HG02678 (cell line): ENCODE results near the gene MTMR12.

ENCODE experiments used
- ATAC-seq: cut with Tn5 transposase; IDR thresholded peaks from one replicate; pipeline ENCODE4 v1.9.1; 2021; ENCODE audit warnings: mild to moderate bottlenecking, moderate library complexity; ENCODE audit not compliant: unreplicated experiment

MTMR12 gene

DNA sequence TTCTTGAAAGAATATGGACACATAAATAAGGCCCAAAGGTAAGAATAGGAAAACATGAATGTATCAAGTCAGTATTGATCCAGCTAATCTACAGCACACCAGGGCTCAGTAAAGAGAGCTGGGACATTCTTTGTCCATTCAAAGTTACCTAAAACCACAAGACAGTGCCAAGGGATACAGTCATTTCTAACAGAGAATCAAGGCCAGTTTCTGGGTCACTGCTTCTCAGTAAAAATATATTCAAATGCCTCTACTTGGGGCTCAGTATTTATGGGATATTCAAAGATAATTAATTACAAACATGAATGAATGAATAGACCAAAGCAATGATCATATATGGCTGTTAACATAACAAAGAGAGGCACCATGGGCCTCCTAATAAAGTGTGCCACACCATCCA lies 34.9 kb downstream of the MTMR12 start:
- ATAC-seq: no peak

DNA sequence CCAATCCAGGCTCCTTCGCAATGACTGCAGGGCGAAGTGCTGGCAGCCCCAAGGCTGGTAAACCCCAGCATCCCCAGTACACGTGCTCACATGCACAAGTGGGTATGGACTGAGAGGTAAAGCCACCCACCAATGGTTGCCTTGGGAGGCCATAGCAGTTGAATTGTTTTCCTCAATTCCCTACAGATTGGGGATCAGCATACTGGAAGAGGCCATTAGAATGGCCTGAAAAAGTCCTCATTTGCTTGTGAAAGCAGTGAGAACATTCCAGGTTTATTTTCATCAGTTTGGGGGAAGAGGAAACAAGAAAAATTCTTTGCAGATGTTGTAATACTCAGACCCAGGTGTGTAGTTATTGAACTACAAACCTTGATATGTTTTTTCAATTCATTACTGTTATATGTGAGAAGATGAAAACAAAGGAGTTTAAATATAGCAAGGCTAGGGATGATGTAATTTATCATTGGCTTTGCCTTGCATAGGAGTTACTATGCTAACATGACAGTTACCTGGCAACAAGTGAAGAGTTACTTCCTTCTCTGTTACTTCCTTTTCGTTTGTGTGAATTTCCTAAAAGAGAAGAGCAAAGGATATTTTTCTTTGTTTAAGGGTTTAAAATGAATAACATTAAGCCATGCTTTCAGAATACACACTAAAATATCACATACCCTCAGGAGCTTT lies 36.4 kb downstream of the MTMR12 start:
- peak; percentile 25 for ATAC-seq

DNA sequence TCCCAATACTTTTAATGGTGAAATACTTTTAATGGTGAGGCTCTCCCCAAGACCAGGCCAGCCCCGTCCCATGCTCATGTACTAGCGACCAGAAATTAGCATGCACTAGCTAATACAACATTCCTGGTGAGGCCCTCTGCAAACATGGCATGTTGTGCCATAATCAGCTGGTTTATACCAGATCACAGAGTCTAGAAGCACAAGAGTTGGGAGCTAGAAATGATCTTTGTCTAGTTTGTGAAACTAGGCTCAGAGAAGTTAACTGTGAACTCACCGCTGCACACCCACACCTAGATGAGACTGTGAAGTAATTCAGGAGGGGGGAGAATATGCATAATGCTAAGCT lies 37.4 kb downstream of the MTMR12 start:
- no peak for ATAC-seq

GRCh38 chr5:32274548-32275395 lies 38.0 kb downstream of the MTMR12 start:
- no peak for ATAC-seq

DNA sequence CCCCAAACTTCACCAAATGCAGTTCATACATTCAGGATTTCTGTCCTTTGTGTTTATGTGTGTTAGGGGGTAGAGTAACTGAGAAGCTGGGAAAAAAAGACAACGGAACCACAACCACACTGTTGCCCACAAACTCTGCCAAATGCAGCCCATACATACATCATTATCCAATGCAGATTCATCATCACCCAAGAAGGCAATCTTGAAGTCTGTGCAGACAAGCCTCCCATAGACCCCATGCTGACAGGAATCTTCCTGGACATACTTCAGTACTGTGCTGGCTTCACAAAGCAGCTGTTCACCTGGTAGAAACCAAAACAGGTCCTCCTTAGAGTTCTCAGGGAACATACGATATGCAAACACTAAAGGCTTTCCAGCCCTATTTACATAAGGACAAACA lies 38.9 kb downstream of the MTMR12 start:
- ATAC-seq: no peak

DNA sequence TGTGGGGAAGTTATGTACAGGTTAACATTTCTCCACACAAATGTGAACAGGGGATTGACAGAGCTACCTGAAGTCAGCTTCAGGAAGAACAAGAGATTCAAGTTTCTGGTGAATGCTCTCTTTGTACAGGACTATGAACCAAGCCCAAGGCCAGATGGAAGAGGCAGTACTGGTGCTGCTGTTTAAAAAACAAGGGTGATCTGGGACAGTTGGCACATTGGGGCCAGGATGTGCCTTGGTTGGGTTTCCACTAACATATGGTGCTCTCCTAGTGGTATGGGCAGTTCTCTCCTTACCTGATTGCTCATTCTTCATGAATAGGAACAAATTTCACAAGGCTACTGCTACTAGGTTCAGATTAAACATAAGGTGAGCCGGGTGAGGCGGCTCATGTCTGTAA lies 40.0 kb downstream of the MTMR12 start:
- ATAC-seq: no peak

GRCh38 chr5:32270946-32271345 lies 41.8 kb downstream of the MTMR12 start:
- ATAC-seq: no peak

DNA sequence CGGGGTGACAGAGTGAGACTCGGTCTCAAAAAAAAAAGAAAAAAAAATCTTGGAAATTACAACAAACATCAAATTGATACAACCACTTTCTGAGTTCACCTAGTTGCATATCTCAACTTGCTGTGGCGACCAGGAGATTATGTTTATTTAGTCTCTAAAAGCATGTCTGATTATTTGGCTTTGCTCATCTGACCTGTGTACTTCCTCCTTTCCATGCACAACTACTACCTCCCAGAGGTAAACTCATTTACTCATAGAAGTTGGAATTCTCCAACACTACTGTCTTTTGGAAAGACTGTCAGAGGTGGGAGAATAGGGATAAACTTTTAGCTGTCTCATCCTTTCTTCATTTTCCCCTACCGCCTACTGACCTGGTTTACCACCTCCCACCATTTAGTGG lies 42.6 kb downstream of the MTMR12 start:
- ATAC-seq: no peak

DNA sequence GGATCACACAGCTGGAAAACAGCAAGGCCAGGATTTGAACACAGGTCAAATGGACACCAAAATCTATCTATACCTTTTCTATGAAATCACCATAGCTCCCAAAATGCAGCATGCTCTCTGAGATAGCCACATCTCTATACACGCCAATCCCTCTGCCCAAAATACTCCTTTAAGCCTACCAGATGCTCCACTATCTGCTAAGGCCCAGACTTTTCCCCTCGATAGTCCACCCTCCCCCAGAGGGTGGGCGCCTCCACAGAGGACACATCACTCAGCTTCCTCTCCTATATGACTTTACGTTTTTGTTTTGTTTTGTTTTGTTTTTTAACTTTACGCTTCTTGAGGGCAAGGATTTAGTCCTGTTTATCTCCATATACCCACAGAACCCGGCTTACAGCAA lies 46.8 kb downstream of the MTMR12 start:
- no peak for ATAC-seq

- ATAC-seq: no peak
These were observed 47.7 kb downstream of the MTMR12 start for GRCh38 chr5:32264957-32265572.

DNA sequence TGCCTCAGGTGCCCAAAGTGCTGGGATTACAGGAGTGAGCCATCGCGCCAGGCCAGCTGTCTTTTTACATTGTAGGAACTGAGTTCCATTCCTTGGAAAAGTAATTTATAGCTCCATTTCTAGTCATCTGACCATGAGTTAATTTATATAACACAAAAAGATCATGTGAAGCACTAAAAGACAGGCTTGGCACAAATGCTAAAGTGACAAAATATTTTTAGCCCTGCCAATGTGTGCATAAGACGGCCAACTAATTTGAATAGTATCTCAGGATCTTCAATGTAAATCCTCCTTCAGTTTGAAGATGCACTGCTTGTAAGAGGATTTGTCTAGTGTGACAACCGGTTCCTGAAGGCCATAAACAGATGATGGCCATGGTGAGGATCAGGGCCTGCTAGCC lies 49.1 kb downstream of the MTMR12 start:
- ATAC-seq: no peak

DNA sequence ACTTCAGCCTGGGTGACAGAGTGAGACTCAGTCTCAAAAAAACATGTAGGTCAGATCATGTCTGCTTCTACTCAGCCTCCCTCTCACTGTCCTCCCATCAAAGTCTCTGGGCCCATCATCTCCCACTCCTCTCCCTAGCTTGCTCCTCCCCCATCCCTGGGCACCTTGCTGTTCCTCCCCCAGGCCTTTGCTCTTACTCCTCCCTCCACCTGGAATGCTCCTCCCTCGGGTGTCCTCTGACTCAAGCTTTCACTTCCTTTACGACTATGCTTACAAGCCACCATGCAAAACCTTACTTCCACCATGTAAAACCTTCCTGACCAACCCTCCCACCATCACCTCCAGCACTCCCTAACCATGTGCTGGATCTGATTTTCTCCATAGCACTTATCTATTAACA lies 51.5 kb downstream of the MTMR12 start:
- peak; percentile 77 for ATAC-seq

- ATAC-seq: no peak
These were observed 53.7 kb downstream of the MTMR12 start for GRCh38 chr5:32259033-32259432.

DNA sequence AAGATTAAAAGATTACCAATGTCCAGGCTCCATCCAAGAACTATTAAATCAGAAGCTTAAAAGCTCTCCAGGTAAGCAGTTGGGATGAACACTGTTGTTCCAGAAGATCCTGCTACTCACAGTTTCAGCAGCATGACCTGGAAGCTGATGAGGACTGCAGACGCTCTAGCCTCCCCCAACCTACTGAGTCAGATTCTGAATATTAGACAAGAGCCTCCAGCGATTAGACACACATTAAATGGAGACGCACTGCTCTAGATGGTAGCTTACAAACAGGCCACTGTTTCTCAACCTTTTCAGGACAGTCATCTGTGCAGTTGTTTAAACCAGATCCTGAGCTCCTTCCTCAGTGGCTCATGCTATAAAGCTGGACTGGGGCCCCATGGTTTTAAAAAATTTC lies 54.3 kb downstream of the MTMR12 start:
- no peak for ATAC-seq

- no peak for ATAC-seq
These were observed 57.2 kb downstream of the MTMR12 start for GRCh38 chr5:32255540-32255900.

GRCh38 chr5:32254881-32255539 lies 57.7 kb downstream of the MTMR12 start:
- ATAC-seq: no peak

DNA sequence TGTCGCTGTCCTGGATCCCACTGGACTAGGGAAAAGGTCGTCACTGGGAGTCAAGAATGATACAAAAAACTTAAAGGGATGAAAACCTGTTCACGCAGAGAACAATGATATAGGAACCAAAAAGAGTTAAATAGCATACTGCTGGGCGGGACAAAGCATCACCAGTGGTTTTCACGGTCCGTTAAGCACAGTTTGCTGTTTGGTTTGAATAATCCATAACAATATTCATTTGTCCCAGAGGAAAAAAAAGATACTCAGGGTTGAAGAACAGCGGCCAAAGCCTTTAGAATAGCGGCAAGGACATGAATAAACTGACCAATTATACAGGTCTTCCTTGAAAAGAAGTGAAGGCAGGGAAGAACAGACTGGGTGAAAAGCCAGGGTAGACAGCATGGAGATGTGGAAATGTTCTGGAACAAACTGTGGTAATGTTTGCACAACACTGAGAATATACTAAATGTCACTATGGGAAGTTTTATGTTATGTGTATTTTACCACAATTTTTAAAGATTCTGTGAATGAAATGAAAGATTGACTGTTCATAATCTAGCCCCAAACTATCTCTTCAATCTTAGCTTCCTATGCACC lies 60.8 kb downstream of the MTMR12 start:
- no peak for ATAC-seq

DNA sequence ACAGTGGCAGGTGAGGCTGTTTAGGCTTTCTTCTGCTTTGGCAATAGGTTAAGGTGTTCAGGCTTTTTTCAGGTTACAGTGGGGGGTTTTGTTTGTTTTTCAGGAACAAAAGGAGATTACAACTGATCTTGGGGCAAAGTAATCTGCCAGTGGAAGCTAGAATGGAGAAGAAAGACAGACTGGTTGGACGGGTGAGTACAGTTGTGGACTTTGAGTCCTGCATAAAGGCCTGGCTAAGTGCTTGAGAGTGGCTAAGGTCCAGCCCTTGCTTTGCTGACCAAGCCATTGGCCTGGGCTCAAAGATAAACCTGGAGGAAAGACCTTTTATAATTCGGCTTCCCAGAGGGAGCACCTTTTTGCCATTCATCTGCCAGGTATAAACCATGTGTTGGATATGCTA lies 63.1 kb downstream of the MTMR12 start:
- no peak for ATAC-seq

DNA sequence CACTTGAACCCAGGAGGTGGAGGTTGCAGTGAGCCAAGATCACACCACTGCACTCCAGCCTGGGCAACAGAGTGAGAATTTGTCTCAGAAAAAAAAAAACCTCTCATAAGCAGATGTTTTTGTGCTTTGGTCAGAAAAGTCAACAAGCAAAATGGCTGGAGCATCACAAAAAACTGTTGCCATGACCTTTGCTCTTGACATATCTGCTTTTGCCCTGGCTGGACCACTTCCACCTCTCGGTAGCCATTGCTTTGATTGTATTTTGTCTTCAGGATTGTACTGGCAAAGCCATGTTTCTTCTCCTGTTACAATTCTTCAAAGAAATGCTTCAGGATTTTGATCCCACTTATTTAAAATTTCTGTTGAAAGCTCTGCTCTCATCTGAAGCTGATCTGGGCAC lies 67.0 kb downstream of the MTMR12 start:
- ATAC-seq: no peak

DNA sequence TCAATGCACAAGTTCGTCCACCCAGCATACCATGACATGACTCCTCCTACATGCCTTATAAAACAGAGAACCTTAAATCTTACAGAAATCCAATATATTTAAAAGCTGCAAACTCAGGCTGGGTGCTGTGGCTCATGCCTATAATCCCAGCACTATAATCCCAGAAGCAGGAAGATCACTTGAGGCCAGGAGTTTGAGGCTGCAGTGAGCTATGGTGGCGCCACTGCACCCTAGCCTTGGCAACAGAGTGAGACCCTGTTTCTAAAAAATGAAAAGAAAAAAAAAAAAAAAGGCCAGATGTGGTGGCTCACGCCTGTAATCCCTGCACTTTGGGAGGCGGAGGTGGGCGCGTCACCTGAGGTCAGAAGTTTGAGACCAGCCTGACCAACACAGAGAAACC lies 68.7 kb downstream of the MTMR12 start:
- ATAC-seq: no peak

- no peak for ATAC-seq
These were observed 71.5 kb downstream of the MTMR12 start for GRCh38 chr5:32241034-32241783.
